GM12873 (cell line): ENCODE measurements around the gene BMPER.

Source experiments
- TF ChIP-seq, protein P1 (sequence below): IDR thresholded peaks from 2 replicates; pipeline ENCODE4 v1.5.1; 2012; ENCODE audit warnings: low read depth, mild to moderate bottlenecking, moderate library complexity, low read length, control low read depth; ENCODE audit not compliant: insufficient read depth; ENCODE audit errors: missing control alignments

The BMPER gene

DNA sequence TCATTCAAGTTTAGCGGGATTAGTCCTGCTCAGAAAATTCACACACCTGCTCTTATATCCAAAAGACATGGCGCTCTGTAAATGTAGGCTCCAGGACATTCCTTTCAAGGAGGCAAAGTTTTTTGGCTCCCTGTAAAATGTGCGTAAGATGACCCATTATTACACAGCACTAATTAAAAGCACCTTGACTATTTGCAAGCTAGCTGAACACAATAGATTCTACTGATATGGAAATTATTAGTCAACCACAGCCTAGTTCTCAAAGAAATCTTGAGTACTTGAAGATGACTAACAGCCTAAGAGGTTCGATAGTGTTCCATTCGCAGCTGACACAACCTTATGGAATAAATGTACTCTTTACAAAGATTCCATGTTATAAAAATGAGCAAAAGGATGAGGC lies 175.2 kb downstream of the BMPER start:
- TF ChIP-seq, protein P1, sequence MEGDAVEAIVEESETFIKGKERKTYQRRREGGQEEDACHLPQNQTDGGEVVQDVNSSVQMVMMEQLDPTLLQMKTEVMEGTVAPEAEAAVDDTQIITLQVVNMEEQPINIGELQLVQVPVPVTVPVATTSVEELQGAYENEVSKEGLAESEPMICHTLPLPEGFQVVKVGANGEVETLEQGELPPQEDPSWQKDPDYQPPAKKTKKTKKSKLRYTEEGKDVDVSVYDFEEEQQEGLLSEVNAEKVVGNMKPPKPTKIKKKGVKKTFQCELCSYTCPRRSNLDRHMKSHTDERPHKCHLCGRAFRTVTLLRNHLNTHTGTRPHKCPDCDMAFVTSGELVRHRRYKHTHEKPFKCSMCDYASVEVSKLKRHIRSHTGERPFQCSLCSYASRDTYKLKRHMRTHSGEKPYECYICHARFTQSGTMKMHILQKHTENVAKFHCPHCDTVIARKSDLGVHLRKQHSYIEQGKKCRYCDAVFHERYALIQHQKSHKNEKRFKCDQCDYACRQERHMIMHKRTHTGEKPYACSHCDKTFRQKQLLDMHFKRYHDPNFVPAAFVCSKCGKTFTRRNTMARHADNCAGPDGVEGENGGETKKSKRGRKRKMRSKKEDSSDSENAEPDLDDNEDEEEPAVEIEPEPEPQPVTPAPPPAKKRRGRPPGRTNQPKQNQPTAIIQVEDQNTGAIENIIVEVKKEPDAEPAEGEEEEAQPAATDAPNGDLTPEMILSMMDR = no peak

DNA sequence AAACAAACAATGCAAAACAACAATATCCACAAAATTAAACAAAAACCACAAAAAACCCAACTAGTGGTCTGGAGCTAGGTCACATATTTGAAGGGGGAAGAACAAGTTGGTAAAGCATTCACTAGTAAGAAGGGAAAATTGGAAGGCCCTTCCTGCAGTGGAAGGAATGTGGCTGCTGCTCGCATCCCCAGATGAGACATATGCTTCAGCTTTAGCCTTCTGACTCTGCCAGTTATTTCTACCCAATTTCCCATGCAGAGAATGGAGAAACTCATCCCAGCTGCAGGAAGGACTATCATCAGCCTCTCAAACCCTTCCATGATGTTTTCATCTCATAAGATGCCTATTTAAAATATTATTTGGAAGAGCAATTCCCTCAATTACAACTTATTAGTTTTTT lies 176.6 kb downstream of the BMPER start:
- TF ChIP-seq, protein P1 = no peak

DNA sequence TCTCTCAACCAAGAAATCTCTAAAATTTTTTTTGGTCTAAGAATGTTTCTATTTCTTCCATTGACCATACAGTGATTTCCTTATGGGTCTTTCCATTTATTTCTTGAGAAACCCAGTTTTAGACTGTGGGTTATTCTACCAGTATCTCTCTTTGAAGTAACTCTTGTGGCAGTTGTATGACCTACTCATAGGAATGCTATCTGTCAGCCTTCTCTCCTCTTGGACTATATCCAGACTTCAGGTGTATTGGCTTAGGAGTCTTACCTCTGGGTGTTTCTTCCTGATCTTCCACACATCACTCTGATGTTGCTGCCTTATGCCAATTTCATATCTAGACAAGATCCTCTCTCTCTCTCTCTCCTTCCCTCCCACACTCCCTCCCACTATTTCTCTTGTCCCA lies 178.1 kb downstream of the BMPER start:
- TF ChIP-seq, protein P1 = no peak

DNA sequence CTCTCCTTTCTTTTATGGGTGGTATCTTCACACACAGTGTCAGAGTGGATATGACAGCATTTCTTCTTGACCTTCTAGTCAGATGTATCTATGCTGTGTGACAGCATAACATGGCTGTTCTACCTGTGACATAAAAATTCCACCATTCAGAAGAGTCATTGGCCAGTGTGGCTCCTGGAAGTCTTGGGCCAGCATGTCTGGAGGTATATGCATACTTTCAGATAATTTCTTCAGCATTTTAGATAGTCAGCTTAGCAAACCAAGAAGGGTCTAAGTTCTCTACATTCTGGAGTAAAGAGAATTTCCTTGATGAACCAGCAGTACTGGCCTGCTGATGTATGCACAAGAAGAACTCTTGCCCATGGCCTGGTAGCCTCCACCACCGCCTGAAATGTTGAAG lies 179.3 kb downstream of the BMPER start:
- TF ChIP-seq, protein P1 = no peak

DNA sequence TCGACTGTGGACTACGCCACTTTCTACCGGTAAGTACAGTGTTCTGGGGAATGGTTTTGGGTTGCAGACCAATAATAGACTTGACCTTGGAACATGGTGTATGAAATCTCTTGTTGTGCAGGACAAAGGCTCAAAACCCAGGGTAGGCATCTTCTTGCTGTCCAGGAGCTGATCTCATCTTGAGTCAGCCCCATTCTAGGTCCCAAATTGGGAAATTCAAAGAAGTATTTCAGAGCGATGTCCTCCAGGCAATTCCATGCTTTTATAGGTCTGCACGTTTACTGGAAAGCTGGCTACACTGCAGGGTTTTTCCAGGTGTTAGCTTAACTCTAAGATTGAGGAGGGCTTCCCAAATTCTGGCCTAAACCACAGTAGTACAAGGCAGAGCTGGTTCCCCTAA lies 180.7 kb downstream of the BMPER start:
- TF ChIP-seq, protein P1 = no peak

DNA sequence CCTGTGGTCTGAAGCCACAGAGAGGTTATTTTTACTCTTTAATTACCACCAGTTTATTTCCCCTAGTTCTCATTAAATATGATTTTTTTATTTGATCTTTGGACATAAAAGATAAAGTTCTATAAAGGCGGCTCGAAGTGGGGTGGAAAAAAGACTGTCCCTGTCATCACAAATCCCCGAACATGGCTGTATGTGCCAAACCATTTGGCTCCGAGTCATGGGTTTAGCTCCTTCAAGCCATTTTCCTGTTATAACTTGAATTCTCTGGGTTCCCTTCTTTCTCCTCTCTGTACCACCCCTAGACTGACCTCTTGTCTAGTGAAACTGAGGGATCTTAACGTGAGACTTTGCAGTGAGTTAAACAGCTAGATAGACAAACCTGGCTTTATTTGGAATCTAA lies 181.6 kb downstream of the BMPER start:
- TF ChIP-seq, protein P1 = no peak

DNA sequence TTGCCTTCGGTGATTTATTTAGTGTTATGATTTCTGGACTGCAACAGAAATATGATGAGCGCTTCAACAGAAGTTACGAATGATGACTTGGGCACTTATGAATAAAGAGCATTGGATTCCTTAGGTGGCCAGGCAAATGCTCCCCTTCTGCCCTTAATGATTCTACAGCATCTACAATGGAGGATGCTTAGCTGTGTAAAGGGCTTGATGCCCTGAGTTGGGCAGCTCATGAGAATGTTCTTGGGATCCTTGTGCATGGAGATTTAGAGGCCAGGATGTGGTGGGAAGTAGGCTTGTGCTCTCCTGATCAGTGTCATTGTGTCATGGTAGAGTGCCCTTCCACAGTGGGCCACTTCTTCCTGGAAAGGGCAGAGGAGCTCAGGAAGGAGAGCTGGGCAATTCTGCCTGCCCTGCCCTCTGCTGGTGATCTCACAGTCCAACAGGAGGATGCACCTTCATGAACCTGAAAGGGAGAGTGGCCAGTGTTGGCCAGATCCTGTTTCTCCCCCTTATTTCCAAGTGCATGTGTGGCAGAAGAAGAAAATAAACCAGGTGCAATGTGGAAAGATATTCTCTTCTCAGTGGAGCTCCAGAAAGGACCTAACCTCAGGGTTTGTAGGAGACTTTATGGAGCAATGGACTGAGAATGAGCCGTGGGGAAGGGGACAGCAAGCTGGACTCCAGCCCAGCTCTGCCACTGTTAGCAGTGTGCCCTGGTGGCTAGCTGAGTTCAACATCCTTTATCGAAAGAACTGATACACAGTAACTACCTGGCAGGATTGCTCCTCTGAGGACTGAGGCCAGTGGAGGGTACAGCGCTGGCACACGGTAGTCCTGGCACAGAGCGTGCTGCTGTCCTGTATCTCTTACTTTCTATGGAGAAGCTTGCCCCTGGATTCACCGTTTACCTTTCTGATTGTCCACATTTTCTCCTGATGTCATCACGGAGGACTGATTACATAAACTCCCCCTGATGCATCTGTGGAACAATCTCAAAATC lies 182.9 kb downstream of the BMPER start:
- TF ChIP-seq, protein P1 = peak; percentile 60
